GM18517 (cell line): Measurements from ENCODE around the gene VWA8.
"Not testable (repeated sequence)": the region's sequence is repeated elsewhere in the genome, so short reads cannot be mapped to it uniquely, and the experiment has no call there.

Experiments
- ATAC-seq: cut with Tn5 transposase; IDR thresholded peaks from one replicate; pipeline ENCODE4 v1.9.1; 2021; ENCODE audit warnings: mild to moderate bottlenecking, moderate library complexity; ENCODE audit not compliant: unreplicated experiment

VWA8 gene

DNA sequence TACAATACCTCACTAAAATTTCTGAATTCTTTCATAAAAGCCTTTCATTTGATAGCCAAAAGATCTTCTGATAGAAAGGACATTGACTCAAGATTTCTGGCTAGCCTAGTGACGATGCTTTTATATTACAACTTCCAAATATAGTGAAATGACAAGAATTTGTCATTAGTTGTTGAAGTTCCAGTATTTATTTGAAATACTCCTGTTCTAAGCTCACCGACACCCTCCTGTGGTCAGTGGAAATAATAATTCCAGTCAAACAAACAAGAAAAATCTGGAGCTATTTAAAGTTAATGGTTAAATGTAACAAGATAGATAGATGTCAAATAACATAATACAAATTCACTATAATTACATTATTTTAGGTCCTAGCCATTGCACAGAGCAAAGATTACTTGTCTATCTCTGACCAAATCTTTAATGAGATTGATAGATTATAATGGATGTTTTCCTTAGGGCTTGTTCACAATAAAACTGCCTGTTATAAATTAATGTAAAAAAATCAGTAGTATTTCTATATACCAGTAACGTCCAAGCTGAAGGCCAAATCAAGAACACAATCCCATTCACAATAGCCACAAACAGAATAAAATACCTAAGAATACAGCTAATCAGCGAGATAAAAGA lies 308.1 kb downstream of the VWA8 start:
- ATAC-seq = no peak

DNA sequence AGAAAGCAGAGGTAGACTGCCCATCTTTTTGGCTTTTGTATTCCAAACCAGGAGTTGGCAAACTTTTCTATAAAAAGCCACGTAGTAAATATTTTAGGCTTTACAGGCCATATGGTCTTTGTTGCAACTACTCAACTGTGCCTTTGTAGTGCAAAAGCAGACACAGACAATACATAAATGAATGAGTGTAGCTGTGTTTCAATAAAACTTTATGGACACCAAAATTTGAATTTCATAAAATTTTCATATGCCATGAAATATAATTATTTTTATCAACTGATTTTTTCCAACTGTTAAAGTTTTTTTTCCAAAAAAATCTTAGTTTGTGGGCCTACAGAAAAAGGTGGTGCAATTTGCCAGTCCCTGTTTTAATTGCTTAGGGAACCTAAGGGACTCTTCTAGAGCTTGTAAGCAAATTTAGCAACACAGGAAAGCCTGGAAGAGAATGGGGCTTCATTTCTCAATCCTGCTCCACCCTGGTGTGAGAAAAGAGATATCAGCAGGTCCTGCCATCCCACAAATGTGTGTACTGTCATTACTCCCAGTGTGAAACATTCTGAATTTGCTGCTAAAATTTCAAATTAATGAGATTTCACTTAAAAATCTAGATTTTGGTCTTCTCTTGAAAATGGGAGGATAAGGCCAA lies 309.4 kb downstream of the VWA8 start:
- no peak for ATAC-seq

DNA sequence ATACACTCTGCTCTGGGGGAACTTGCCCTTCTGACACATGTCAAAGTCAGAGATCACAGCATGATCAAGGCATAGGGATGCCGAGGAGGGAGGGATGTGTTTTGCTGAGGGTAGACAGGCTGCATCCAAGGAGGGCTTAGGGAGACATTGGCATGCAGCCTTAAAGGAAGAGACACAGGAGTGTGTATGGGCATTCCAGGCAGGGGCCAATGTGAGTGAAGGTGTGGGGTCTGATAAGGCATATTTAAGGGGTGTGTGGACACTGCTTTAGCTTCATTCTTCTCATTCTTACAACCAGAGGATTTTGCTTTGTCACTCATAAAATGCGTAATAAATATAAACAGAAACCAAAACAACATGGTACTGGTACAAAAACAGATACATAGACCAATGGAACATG lies 310.2 kb downstream of the VWA8 start:
- ATAC-seq = no peak

DNA sequence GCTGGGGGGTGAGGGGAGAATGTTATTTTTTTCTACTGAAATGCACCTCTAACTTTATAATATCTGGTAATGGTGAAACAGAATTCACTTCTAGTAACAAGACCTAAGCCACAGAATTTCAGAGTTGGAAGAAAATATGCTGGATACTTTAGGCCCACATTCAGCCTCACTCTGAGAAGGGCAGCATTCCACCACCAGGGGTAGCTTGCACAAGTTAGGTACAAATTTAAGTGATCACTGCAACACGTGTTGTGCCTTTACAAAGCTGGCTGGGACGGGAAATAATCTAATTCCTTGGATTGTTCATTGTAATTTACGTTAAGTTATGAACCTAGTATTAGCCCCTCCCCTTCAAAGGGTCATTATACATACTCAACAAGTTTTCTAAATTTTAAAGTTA lies 311.2 kb downstream of the VWA8 start:
- ATAC-seq = no peak

DNA sequence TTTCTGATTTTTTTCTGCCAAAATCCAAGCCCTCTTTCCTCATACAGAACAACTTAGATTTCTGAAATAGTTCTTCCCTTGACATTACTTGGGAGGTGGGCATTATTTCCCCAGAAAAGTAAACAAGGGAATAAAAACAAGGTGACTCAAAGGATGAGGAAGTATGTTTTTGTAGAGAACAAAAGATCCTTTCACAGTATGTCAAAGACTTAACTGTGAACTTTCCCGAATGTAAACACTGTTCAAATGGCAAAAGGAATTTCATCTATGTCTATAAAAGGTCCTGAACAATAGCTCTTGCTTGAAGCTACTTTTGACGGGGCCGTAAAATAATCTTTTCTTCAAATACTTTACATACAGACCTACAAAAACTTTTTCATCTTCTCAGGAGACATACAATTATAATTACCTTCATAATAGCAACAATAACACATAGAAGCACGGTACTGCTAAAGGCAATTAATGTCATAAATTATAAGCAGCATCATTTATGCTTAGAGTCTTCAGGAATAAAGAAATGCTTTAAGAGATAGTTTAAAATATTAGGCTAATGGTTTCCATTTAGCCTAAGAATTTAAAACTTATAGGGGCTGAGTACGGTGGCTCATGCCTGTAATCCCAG lies 312.5 kb downstream of the VWA8 start:
- ATAC-seq = no peak

DNA sequence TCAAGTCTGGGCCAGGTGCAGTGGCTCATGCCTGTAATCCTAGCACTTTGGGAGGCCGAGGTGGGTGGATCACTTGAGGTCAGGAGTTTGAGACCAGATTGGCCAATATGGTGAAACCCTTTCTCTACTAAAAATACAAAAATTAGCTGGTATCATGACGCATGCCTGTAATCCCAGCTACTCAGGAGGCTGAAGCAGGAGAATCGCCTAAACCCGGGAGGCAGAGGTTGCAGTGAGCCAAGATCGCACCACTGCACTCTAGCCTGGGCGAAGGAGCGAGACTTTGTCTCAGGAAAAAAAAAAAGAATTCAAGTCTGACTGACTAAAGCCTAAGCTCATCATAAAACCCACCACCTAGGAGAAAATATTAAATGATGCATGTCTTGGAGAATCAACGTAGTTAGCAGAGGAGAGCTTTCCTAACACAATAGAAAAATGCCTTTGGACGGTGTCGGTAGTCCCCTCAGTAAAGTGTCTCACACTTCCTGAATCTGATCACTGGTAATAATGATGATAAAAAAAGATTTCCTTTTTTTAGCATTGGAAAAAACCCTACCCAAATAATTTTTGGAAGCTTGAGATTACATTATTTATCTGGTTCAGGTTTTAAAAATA lies 313.1 kb downstream of the VWA8 start:
- ATAC-seq = not testable (repeated sequence)

DNA sequence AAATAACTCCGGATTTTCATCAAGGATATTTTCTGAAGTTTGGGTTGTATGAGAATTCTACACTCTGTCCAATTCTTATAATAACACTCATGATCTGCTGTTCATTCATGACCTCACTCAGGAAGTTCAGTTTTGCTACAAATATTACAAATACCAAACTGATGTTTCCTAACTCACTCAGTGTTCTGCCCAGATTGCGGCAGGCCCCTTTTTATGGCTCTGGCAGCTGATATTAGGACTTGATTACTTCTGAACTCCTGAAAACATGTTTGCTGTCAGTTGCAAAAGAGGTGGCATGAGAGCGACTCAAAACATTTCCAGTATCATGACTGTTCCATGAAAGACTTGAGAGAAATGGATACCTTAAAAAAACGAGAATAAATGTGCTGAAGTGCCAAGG lies 315.6 kb downstream of the VWA8 start:
- no peak for ATAC-seq

DNA sequence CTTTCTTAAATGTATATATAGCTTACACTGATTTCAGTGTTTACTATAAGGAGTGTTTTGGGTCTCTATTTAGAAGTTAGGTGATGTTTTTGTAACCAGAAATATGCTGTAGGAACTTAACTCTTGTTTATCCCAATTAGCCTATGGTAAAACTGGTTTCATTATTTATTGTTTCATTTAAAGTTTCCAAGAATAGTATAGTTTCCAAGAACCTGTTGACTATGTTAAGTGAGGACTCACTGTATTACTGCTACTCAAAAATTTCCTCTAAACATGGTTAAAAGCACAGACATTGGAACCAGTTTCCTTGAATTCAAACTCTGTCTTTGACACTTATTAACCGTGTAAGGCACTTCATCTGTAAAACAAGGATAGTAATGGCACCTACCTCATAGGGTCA lies 316.2 kb downstream of the VWA8 start:
- no peak for ATAC-seq

DNA sequence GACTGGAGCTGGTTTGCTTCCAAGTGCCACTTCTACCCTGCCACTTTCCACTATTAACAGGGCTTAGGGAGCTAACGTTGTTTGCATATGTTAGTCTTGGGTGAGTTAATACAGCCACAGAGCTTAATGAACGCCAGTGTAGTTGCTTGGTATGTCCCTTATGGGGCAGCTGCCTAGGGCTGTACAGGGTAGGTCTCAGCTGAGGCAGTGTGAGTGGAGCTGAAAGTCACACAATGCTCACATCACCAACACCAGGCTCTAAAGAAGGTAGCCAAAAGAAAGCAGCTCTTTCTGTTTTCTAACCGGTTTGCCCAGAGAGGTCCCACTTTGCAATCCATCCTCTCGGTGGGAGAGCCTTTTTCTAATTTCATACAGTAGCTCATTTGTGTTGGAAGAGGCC lies 317.4 kb downstream of the VWA8 start:
- ATAC-seq = no peak

DNA sequence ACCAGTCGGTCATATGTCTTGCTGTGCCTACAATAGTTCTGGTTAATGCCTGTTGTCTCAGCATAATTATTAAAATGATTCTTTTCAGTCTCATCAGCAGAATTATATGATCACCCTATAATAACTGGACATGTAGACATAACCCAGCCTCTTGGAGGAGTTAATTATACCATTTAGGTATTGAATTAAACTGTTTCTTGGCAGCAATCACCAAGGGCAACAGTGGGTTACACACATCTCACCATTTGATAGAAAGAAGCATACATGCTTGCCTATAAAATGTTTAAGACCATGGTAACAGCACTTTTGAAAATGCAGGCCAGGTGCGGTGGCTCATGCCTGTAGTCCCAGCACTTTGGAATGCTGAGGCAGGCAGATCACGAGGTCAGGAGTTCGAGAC lies 318.9 kb downstream of the VWA8 start:
- no peak for ATAC-seq

DNA sequence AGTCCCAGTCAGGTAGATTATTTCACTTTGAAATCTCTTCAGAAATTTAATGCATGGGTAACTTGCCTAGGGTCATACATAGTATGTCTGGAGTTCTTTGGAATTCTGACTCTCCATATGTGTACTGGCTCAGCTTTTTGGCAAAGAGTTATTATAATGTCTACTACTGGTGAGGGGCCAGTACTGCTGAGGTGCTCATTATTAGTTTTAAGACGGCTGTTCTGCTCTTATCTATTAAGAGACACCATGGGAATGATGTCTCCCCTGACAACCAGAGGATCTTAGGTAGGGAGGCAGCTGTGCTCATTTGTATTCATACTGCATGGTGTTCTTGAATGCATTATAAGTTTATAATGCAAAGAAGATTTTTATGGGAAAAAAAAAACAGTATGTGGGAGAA lies 319.5 kb downstream of the VWA8 start:
- no peak for ATAC-seq

DNA sequence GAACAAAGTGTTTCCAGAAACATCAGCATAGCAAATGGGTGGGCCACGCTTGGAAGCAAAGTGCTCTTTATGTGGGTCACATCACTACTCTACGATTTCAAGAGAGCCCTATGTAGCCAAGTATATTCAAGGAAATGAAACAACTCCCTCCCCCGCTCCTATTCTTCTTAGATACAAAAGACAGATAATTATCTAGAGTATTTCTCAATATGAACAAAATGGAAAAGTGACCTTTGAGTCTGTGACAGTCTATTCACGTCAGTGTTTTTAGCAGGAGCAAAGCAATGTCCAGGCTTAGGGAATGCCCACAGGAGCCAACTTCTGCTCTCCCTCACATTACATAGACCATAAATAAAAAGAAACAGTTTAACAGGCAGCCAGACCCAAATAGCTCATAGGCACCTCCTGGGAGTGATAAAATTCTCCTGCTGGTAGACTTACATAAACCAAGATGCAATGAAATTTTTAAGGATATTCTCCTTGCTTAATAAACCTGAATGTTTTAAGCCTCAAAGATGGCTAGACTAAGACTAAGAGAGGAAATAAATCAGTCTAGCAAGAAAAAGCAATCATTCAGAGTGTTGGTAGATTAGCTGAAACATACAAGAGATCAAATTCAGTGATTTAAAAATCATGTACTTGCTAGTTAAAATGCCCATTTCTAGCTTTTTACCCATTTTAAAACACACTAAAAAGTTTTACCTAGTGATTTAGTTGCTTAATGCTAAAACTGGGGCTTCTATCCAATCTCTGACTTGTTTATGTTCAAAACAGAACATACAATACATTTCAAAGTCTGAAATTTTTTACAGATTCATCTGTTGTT lies 320.7 kb downstream of the VWA8 start:
- no peak for ATAC-seq

DNA sequence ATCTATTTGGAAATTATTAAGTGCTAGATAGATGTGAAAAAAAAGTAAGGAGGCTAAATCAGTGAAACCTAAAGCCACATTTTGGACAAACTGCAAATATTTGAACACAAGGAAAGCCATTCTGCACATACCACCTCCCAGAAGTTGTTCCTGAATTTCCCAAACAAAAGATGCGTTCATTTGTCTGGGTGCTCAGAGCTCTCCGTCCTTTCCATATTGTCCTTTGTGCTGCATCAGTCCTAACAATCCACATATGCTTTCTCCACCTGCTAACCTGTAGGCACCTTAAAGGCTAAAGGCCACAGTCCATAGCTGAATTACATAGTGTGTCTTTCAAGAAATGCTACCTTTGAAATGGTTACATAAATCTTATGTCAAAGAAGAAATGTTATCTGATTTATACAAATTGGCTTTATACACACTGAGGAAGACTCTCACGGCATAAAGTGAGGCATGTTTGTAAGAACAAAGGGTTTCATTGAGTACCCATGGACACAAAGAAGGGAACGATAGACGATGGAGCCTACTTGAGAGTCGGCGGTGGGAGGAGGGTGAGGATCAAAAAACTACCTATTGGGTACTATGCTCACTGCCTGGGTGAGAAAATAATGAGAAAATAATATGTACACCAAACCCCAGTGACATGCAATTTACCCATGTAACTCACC lies 321.5 kb downstream of the VWA8 start:
- ATAC-seq = no peak

DNA sequence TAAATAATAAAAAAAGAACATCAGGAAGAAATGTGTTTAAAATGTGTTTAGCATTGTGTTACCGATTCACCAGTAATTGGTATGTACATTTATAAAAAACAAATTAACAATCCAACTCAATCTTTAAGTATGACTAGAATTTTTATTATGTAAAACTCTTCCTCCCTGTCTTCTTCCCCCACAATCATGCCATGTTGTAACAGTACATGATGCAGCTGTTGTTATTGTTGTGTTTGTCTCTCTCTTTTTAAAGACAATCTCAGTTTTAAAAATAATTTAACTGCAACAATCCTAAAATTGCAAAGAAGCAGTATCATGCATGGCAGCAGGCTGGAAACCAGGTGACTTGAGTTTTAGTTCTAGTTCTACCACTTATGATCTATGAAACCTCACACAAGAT lies 323.3 kb downstream of the VWA8 start:
- no peak for ATAC-seq

DNA sequence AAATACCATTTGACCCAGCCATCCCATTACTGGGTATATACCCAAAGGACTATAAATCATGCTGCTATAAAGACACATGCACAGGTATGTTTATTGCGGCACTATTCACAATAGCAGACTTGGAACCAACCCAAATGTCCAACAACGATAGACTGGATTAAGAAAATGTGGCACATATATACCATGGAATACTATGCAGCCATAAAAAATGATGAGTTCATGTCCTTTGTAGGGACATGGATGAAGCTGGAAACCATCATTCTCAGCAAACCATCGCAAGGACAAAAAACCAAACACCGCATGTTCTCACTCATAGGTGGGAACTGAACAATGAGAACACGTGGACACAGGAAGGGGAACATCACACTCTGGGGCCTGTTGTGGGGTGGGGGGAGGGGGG lies 323.9 kb downstream of the VWA8 start:
- ATAC-seq = not testable (repeated sequence)

DNA sequence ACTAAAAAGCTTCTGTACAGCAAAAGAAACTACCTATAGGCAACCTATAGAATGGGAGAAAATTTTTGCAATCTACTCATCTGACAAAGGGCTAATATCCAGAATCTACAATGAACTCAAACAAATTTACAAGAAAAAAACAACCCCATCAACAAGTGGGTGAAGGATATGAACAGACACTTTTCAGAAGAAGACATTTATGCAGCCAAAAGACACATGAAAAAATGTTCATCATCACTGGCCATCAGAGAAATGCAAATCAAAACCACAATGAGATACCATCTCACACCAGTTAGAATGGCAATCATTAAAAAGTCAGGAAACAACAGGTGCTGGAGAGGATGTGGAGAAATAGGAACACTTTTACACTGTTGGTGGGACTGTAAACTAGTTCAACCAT lies 324.3 kb downstream of the VWA8 start:
- not testable (repeated sequence) for ATAC-seq

DNA sequence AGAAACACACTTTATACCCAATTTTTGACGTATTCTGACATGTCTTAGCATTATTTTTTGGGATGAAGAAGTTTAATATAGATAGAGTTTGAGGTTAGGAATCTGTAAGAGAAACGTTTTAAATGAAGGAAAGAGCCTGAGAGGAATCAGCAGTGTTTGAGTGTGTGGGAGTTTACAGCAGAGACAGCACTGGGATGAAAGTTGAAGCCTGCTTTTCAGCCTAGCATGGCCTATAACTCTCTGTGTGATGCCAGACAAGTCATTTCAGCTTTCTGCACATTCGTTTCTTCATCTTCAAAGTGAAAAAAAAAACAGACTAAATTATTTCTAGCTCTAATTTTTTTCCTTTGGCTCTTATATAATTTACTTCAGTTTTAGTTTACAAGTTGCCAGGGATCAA lies 326.5 kb downstream of the VWA8 start:
- ATAC-seq = no peak

DNA sequence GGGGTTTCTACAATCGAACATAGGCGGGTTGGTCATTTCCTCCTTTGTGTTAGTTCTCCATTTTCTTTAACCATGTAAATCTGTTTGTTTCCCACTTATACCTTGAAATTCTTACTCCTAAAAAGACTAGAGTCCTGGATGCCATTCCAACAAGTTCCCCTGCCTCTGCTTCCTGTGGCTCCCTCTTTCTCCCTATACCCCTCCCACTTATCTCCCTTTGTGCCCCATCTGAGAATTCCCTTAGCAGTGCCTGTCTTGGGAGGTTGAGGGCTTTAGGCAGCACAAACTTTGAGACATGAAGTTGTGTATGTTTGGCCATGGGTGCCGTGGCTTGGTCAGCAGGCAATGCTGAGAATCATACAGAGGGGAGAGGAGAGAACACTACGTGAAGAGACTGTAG lies 327.1 kb downstream of the VWA8 start:
- no peak for ATAC-seq

DNA sequence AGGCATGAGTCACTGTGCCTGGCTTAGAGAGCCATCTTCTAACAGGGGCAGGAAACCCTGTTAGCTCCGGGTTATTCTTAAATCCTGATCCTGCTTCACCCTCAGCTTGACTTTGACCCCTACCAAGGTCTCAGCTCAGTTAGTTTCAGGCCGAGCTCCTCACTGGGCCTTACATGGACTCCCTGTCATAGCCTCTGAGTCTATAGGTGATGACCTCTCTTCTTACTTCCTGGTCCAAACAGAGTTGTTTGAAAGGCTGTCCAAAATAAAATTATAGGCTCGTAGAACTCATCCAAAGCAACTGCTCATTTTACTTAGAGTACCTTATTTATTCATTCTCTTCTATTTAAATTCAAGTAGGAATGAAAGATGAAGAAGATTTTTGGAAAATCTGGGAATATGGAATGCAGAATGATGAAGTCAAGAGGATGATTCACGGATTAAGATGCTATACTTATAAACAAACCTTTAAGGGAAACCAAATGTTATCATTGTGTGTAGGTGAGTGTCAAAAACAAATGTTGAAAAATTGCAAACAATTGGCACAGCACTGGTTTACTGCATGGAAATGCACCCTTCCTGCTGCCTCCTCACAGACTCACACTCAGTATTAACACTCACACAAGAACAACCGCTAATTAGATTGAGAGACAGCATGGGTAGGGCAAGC lies 329.5 kb downstream of the VWA8 start:
- no peak for ATAC-seq

DNA sequence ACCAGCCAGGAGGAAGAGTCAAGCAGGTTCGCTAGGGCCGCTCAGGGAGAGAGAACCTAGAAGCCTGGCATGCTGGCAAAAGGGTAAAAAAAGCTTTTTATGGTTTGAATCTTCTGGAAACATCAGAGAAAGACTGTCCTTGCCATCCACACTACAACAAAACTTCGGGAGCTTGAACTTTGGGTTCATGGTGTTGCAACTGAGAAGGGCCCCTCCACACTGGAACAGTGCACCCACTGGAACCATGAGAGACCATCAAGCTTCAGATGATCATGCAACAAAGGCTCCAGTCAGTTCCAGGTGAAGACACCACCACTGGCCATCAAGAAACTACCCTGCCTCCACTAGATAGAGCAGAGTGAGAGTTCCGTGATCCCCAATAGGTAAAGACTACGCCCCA lies 333.5 kb downstream of the VWA8 start:
- ATAC-seq = no peak
